ENCODE measurements around the gene LMX1A. TPM values are rescaled to one million over a fixed set of nuclear protein-coding genes. Genes with fewer than 3 reads are reported as not detected.

The LMX1A gene
- total and polyA plus RNA-seq, 2 donors = 0.05 to 0.11 TPM

- no peak for DNase-seq (ENCODE audit: low read depth in 6 of 9, low spot score in 9 of 9)
- WGBS = 93% methylated on average over 2 of the region's 2 CpGs
- no peaks in the 10 kb centered on the region for H3K36me3 ChIP-seq (ENCODE audit: control insufficient read depth in 2 of 2, insufficient read depth in 2 of 2, low read length in 1 of 2)
- H3K4me1 ChIP-seq (ENCODE audit: control insufficient read depth in 2 of 2, insufficient read depth in 2 of 2, low read length in 2 of 2) = no peaks in the 10 kb centered on the region
- H3K9me3 ChIP-seq (ENCODE audit: control insufficient read depth in 2 of 2, insufficient read depth in 1 of 2, low read length in 1 of 2) = no peaks in the 10 kb centered on the region
- H3K4me3 ChIP-seq (ENCODE audit: low read length in 2 of 2) = no peak overlapping the region
- H3K27ac ChIP-seq (ENCODE audit: low read depth in 1 of 2, low read length in 1 of 2) = no peak overlapping the region
- H3K27me3 ChIP-seq (ENCODE audit: control insufficient read depth in 2 of 2, insufficient read depth in 1 of 2, low read length in 1 of 2) = peaks cover 0 to 7% of the 10 kb centered on the region in 2 donors
These were observed 14.3 kb downstream of the LMX1A start for GRCh38 chr1:165342168-165342567.

GRCh38 chr1:165339164-165339563 lies 17.4 kb downstream of the LMX1A start:
- Histone ChIP-seq H3K9me3 (ENCODE audit: control insufficient read depth in 2 of 2, insufficient read depth in 1 of 2, low read length in 1 of 2) (no peaks in the 10 kb centered on the region), H3K4me1 (ENCODE audit: control insufficient read depth in 2 of 2, insufficient read depth in 2 of 2, low read length in 2 of 2) (no peaks in the 10 kb centered on the region), H3K27me3 (ENCODE audit: control insufficient read depth in 2 of 2, insufficient read depth in 1 of 2, low read length in 1 of 2) (no peaks in the 10 kb centered on the region), H3K36me3 (ENCODE audit: control insufficient read depth in 2 of 2, insufficient read depth in 2 of 2, low read length in 1 of 2) (no peaks in the 10 kb centered on the region), H3K27ac (ENCODE audit: low read depth in 1 of 2, low read length in 1 of 2) (no peak overlapping the region), H3K4me3 (ENCODE audit: low read length in 2 of 2) (no peak overlapping the region)
- DNase-seq (ENCODE audit: low read depth in 6 of 9, low spot score in 9 of 9) = no peak
- 95% methylated on average over 5 of the region's 5 CpGs for WGBS

GRCh38 chr1:165330483-165330882 lies 26.0 kb downstream of the LMX1A start:
- Histone ChIP-seq H3K27ac (ENCODE audit: low read depth in 1 of 2, low read length in 1 of 2) (no peak overlapping the region), H3K4me3 (ENCODE audit: low read length in 2 of 2) (no peak overlapping the region), H3K27me3 (ENCODE audit: control insufficient read depth in 2 of 2, insufficient read depth in 1 of 2, low read length in 1 of 2) (no peaks in the 10 kb centered on the region), H3K36me3 (ENCODE audit: control insufficient read depth in 2 of 2, insufficient read depth in 2 of 2, low read length in 1 of 2) (no peaks in the 10 kb centered on the region), H3K4me1 (ENCODE audit: control insufficient read depth in 2 of 2, insufficient read depth in 2 of 2, low read length in 2 of 2) (no peaks in the 10 kb centered on the region), H3K9me3 (ENCODE audit: control insufficient read depth in 2 of 2, insufficient read depth in 1 of 2, low read length in 1 of 2) (no peaks in the 10 kb centered on the region)
- WGBS = 61% methylated on average over 3 of the region's 3 CpGs
- no peak for DNase-seq (ENCODE audit: low read depth in 6 of 9, low spot score in 9 of 9)

GRCh38 chr1:165329104-165329503 lies 27.4 kb downstream of the LMX1A start:
- no peak overlapping the region for H3K27ac ChIP-seq (ENCODE audit: low read depth in 1 of 2, low read length in 1 of 2)
- 87% methylated on average over 5 of the region's 5 CpGs for WGBS
- no peaks in the 10 kb centered on the region for H3K27me3 ChIP-seq (ENCODE audit: control insufficient read depth in 2 of 2, insufficient read depth in 1 of 2, low read length in 1 of 2)
- no peaks in the 10 kb centered on the region for H3K36me3 ChIP-seq (ENCODE audit: control insufficient read depth in 2 of 2, insufficient read depth in 2 of 2, low read length in 1 of 2)
- no peak overlapping the region for H3K4me3 ChIP-seq (ENCODE audit: low read length in 2 of 2)
- H3K9me3 ChIP-seq (ENCODE audit: control insufficient read depth in 2 of 2, insufficient read depth in 1 of 2, low read length in 1 of 2) = no peaks in the 10 kb centered on the region
- no peak for DNase-seq (ENCODE audit: low read depth in 6 of 9, low spot score in 9 of 9)
- no peaks in the 10 kb centered on the region for H3K4me1 ChIP-seq (ENCODE audit: control insufficient read depth in 2 of 2, insufficient read depth in 2 of 2, low read length in 2 of 2)

- 70% methylated on average over 3 of the region's 3 CpGs for WGBS
- DNase-seq (ENCODE audit: low read depth in 6 of 9, low spot score in 9 of 9) = no peak
- H3K4me1 ChIP-seq (ENCODE audit: control insufficient read depth in 2 of 2, insufficient read depth in 2 of 2, low read length in 2 of 2) = no peaks in the 10 kb centered on the region
- H3K36me3 ChIP-seq (ENCODE audit: control insufficient read depth in 2 of 2, insufficient read depth in 2 of 2, low read length in 1 of 2) = no peaks in the 10 kb centered on the region
- no peak overlapping the region for H3K4me3 ChIP-seq (ENCODE audit: low read length in 2 of 2)
- no peak overlapping the region for H3K27ac ChIP-seq (ENCODE audit: low read depth in 1 of 2, low read length in 1 of 2)
- no peaks in the 10 kb centered on the region for H3K27me3 ChIP-seq (ENCODE audit: control insufficient read depth in 2 of 2, insufficient read depth in 1 of 2, low read length in 1 of 2)
- no peaks in the 10 kb centered on the region for H3K9me3 ChIP-seq (ENCODE audit: control insufficient read depth in 2 of 2, insufficient read depth in 1 of 2, low read length in 1 of 2)
These were observed 28.4 kb downstream of the LMX1A start for GRCh38 chr1:165328136-165328535.

- no peak overlapping the region for H3K4me3 ChIP-seq (ENCODE audit: low read length in 2 of 2)
- 82% methylated on average over 2 of the region's 2 CpGs for WGBS
- DNase-seq (ENCODE audit: low read depth in 6 of 9, low spot score in 9 of 9) = no peak
- H3K4me1 ChIP-seq (ENCODE audit: control insufficient read depth in 2 of 2, insufficient read depth in 2 of 2, low read length in 2 of 2) = no peaks in the 10 kb centered on the region
- no peaks in the 10 kb centered on the region for H3K9me3 ChIP-seq (ENCODE audit: control insufficient read depth in 2 of 2, insufficient read depth in 1 of 2, low read length in 1 of 2)
- no peaks in the 10 kb centered on the region for H3K36me3 ChIP-seq (ENCODE audit: control insufficient read depth in 2 of 2, insufficient read depth in 2 of 2, low read length in 1 of 2)
- no peaks in the 10 kb centered on the region for H3K27me3 ChIP-seq (ENCODE audit: control insufficient read depth in 2 of 2, insufficient read depth in 1 of 2, low read length in 1 of 2)
- no peak overlapping the region for H3K27ac ChIP-seq (ENCODE audit: low read depth in 1 of 2, low read length in 1 of 2)
These were observed 29.0 kb downstream of the LMX1A start for GRCh38 chr1:165327538-165327937.

GRCh38 chr1:165325460-165326203 lies 30.9 kb downstream of the LMX1A start:
- H3K4me3 ChIP-seq (ENCODE audit: low read length in 2 of 2) = no peak overlapping the region
- WGBS = 62% methylated on average over 7 of the region's 7 CpGs

GRCh38 chr1:165324050-165324449 lies 32.5 kb downstream of the LMX1A start:
- H3K9me3 ChIP-seq (ENCODE audit: control insufficient read depth in 2 of 2, insufficient read depth in 1 of 2, low read length in 1 of 2) = no peaks in the 10 kb centered on the region
- DNase-seq (ENCODE audit: low read depth in 6 of 9, low spot score in 9 of 9) = no peak
- no peak overlapping the region for H3K4me3 ChIP-seq (ENCODE audit: low read length in 2 of 2)
- 72% methylated on average over 5 of the region's 5 CpGs for WGBS
- no peaks in the 10 kb centered on the region for H3K27me3 ChIP-seq (ENCODE audit: control insufficient read depth in 2 of 2, insufficient read depth in 1 of 2, low read length in 1 of 2)
- H3K4me1 ChIP-seq (ENCODE audit: control insufficient read depth in 2 of 2, insufficient read depth in 2 of 2, low read length in 2 of 2) = no peaks in the 10 kb centered on the region
- no peak overlapping the region for H3K27ac ChIP-seq (ENCODE audit: low read depth in 1 of 2, low read length in 1 of 2)
- no peaks in the 10 kb centered on the region for H3K36me3 ChIP-seq (ENCODE audit: control insufficient read depth in 2 of 2, insufficient read depth in 2 of 2, low read length in 1 of 2)

More at GRCh38 chr1:165325460-165326203, 30.9 kb downstream of the LMX1A start:
- H3K4me1 ChIP-seq (ENCODE audit: control insufficient read depth in 2 of 2, insufficient read depth in 2 of 2, low read length in 2 of 2) = no peaks in the 10 kb centered on the region
- DNase-seq (ENCODE audit: low read depth in 6 of 9, low spot score in 9 of 9) = no peak
- no peak overlapping the region for H3K27ac ChIP-seq (ENCODE audit: low read depth in 1 of 2, low read length in 1 of 2)
- no peaks in the 10 kb centered on the region for H3K27me3 ChIP-seq (ENCODE audit: control insufficient read depth in 2 of 2, insufficient read depth in 1 of 2, low read length in 1 of 2)
- no peaks in the 10 kb centered on the region for H3K36me3 ChIP-seq (ENCODE audit: control insufficient read depth in 2 of 2, insufficient read depth in 2 of 2, low read length in 1 of 2)
- H3K9me3 ChIP-seq (ENCODE audit: control insufficient read depth in 2 of 2, insufficient read depth in 1 of 2, low read length in 1 of 2) = no peaks in the 10 kb centered on the region

GRCh38 chr1:165317612-165318011 lies 38.9 kb downstream of the LMX1A start:
- WGBS = 71% methylated on average over 5 of the region's 5 CpGs
- Histone ChIP-seq H3K27ac (ENCODE audit: low read depth in 1 of 2, low read length in 1 of 2) (no peak overlapping the region), H3K4me1 (ENCODE audit: control insufficient read depth in 2 of 2, insufficient read depth in 2 of 2, low read length in 2 of 2) (no peaks in the 10 kb centered on the region), H3K36me3 (ENCODE audit: control insufficient read depth in 2 of 2, insufficient read depth in 2 of 2, low read length in 1 of 2) (no peaks in the 10 kb centered on the region), H3K27me3 (ENCODE audit: control insufficient read depth in 2 of 2, insufficient read depth in 1 of 2, low read length in 1 of 2) (no peaks in the 10 kb centered on the region), H3K9me3 (ENCODE audit: control insufficient read depth in 2 of 2, insufficient read depth in 1 of 2, low read length in 1 of 2) (no peaks in the 10 kb centered on the region), H3K4me3 (ENCODE audit: low read length in 2 of 2) (no peak overlapping the region)
- DNase-seq (ENCODE audit: low read depth in 6 of 9, low spot score in 9 of 9) = no peak
